HCT116 (cell line): ENCODE measurements around the gene TWIST2.

Experiments
- EGR1 ChIP-seq: IDR thresholded peaks from 2 replicates; pipeline ENCODE4 v1.6.1; 2012; ENCODE audit warnings: low read depth
- EZH2 ChIP-seq: fragments of 200-600 bp; sonication (generic); IDR thresholded peaks from 2 replicates; pipeline ENCODE4 v1.6.1; 2017; ENCODE audit warnings: antibody characterized with exemption, mixed run types
- EZH2phosphoT487 ChIP-seq: fragments of 200-600 bp; IDR thresholded peaks from 2 replicates; pipeline ENCODE4 v1.6.1; 2018; ENCODE audit warnings: antibody characterized with exemption, borderline replicate concordance
- FOSL1 ChIP-seq: IDR thresholded peaks from 2 replicates; pipeline ENCODE4 v1.6.1; 2012; ENCODE audit warnings: low read depth
- POLR2A ChIP-seq: IDR thresholded peaks from 2 replicates; pipeline ENCODE4 v1.7.0; 2011; ENCODE audit warnings: borderline replicate concordance; ENCODE audit not compliant: insufficient read depth, insufficient read length; ENCODE audit errors: extremely low read depth
- POLR2AphosphoS5 ChIP-seq: IDR thresholded peaks from 2 replicates; pipeline ENCODE4 v1.6.1; 2011; ENCODE audit warnings: mild to moderate bottlenecking, low read depth, low read length, moderate library complexity
- SIN3A ChIP-seq: IDR thresholded peaks from 2 replicates; pipeline ENCODE4 v1.6.1; 2012; ENCODE audit warnings: low read depth
- TCF7L2 ChIP-seq: IDR thresholded peaks from 2 replicates; pipeline ENCODE4 v1.7.0; 2011; ENCODE audit warnings: borderline replicate concordance, inconsistent platforms; ENCODE audit not compliant: insufficient read depth, insufficient read length; ENCODE audit errors: extremely low read depth
- YY1 ChIP-seq: IDR thresholded peaks from 2 replicates; pipeline ENCODE4 v1.6.1; 2011; ENCODE audit warnings: low read length, low read depth, moderate library complexity, mild to moderate bottlenecking; ENCODE audit not compliant: insufficient replicate concordance; ENCODE audit errors: extremely low read depth
- TF ChIP-seq, protein P1 (sequence below): IDR thresholded peaks from 2 replicates; pipeline ENCODE4 v1.6.1; 2012
- TF ChIP-seq, protein P2 (sequence below), 3 experiments: fragments of 200-600 bp in 1 of 3; sonication (generic) in 1 of 3; IDR thresholded peaks in 2 of 3; conservative IDR thresholded peaks in 1 of 3; 2 replicates each; pipeline ENCODE4 v1.5.1; 2012 to 2017; ENCODE audit warnings: low read depth in 2 of 3, low read length in 2 of 3, antibody characterized with exemption in 1 of 3, borderline replicate concordance in 1 of 3, control low read depth in 1 of 3, mild to moderate bottlenecking in 1 of 3, mixed read lengths in 1 of 3, mixed run types in 1 of 3, moderate library complexity in 1 of 3; ENCODE audit not compliant: insufficient read depth in 1 of 3

DNA sequence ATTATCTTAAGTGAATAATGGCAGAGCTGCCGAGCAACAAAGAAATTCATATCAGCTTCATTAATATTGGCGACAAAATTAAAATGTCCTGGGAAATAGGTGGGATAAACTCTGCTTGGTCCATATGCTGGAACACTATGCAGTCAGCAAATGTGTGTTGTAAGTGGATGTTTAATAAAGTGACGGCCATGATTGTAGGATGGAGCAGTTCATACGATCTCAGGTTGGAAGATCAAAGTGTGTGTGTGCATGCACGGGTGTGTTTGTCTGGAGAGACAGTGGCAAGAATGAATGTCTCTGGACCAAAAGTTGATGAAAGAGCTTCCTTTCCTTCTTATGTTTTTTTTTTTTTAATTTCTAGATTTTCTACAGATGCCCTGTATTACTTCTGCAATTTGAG, 14.8 kb downstream of the TWIST2 start:
- no peak for TF ChIP-seq POLR2A
- TF ChIP-seq, protein P1, sequence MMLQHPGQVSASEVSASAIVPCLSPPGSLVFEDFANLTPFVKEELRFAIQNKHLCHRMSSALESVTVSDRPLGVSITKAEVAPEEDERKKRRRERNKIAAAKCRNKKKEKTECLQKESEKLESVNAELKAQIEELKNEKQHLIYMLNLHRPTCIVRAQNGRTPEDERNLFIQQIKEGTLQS: no peak
- no peak for TF ChIP-seq POLR2AphosphoS5
- TF ChIP-seq EGR1: no peak
- TF ChIP-seq, protein P2, sequence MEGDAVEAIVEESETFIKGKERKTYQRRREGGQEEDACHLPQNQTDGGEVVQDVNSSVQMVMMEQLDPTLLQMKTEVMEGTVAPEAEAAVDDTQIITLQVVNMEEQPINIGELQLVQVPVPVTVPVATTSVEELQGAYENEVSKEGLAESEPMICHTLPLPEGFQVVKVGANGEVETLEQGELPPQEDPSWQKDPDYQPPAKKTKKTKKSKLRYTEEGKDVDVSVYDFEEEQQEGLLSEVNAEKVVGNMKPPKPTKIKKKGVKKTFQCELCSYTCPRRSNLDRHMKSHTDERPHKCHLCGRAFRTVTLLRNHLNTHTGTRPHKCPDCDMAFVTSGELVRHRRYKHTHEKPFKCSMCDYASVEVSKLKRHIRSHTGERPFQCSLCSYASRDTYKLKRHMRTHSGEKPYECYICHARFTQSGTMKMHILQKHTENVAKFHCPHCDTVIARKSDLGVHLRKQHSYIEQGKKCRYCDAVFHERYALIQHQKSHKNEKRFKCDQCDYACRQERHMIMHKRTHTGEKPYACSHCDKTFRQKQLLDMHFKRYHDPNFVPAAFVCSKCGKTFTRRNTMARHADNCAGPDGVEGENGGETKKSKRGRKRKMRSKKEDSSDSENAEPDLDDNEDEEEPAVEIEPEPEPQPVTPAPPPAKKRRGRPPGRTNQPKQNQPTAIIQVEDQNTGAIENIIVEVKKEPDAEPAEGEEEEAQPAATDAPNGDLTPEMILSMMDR (IDR thresholded peaks at IDR 0.05 in 2 of 3, conservative IDR thresholded peaks at IDR 0.05 in 1 of 3; ENCODE audit: borderline replicate concordance in 1 of 3, insufficient read depth in 1 of 3, low read depth in 2 of 3, low read length in 2 of 3): no peak
- no peak for TF ChIP-seq EZH2phosphoT487
- no peak for TF ChIP-seq TCF7L2
- TF ChIP-seq SIN3A: no peak
- TF ChIP-seq FOSL1: no peak
- no peak for TF ChIP-seq EZH2
- TF ChIP-seq YY1: no peak
